GM08714 (cell line): ENCODE measurements around the gene KLC3.
"Not testable (repeated sequence)": the region's sequence is repeated elsewhere in the genome, so short reads cannot be mapped to it uniquely, and the experiment has no call there.

Experiments used
- H3K4me3 ChIP-seq: fragments of 200-500 bp; sonication (Bioruptor generic); 2 replicates; pipeline ENCODE4 v1.5.1; 2014; ENCODE audit warnings: mild to moderate bottlenecking, low read length, inconsistent platforms
- ZNF274 ChIP-seq: IDR thresholded peaks from 2 replicates; pipeline ENCODE4 v1.6.1; 2012; ENCODE audit warnings: mild to moderate bottlenecking, low read depth, low read length

KLC3 gene

DNA sequence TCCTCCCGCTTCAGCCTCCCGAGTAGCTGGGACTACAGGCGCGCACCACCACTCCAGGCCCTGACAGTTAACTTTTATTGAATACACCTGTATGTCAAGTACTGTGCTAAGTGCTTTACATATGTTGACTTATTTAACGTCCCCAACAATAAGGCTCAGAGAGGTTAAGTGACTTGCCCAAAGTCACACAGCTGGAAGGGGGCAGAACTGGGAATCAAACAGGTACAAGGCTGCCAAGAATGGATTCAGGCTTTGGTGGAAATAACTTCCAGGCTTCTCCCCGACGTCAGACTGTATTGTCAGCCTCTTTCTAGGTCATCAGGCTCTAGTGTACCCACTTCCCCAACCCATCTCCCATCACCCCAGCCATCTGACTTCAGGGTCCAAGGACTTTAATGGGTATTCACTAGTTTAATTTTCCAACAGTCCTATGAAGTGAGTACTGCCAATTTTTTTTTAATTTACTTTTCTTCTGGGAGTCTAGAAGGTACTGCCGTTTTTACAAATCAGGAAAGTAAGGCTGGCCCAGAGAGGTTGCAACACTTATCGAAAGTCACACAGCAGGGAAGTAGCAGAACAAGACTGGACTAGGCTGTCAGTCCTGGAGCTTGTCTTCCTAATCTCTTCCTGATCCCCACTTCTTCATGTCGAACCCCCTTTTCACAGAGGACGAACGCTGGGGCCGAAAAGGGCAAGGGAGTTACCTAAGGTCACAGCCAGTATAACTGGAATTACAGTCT lies 13.0 kb upstream of the KLC3 start:
- no peak overlapping the region for H3K4me3 ChIP-seq
- TF ChIP-seq ZNF274 = no peak

DNA sequence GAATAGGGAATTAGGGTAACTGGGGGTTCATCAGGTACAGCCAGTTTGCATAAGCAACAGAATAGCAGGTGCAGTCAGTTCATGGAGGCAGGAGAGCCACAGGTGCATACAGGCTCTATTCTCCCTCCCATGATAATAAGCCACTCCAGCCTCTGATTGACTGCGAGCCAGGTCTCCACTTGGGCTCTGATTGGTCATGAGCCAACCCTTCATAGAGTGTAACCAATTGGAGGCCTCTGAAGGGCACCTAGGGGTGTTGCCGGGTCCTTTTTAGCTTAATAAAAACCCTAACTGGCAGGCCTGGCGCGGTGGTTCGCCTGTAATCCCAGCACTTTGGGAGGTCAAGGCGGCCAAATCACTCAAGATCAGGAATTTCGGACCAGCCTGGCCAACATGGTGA lies 9.1 kb upstream of the KLC3 start:
- no peak overlapping the region for H3K4me3 ChIP-seq

DNA sequence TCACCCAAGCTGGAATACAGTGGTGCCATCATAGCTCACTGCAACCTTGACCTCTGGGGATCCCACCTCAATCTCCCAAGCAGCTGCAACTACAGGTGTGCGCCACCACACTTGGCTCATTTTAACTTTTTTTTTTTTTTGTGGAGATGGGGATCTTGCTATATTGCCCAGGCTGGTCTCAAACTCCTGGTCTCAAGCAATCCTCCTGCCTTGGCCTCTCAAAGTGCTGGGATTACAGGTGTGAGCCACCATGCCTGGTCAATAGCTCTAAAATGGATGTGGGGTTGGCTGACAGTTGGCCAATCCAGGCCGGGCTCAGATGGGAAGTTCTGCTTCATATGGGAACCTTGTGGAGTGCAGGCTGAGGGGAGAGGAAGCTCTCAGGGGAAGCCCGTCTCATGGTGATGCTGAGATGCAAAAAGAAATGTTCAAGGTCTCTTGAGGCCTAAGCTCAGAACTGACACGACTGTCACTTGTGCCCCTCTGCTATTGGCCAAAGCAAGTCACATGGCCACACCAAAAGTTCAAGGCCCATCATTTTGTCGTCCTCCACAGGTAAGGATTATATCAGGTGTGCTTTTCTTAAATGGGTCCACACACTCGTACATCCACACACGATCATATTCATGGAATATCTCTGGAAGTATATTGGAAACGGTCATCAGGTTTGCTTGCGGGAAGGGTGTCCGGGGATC lies 6.8 kb upstream of the KLC3 start:
- TF ChIP-seq ZNF274 = no peak
- H3K4me3 ChIP-seq = no peak overlapping the region

More for the DNA sequence above, 9.1 kb upstream of the KLC3 start:
- no peak for TF ChIP-seq ZNF274

DNA sequence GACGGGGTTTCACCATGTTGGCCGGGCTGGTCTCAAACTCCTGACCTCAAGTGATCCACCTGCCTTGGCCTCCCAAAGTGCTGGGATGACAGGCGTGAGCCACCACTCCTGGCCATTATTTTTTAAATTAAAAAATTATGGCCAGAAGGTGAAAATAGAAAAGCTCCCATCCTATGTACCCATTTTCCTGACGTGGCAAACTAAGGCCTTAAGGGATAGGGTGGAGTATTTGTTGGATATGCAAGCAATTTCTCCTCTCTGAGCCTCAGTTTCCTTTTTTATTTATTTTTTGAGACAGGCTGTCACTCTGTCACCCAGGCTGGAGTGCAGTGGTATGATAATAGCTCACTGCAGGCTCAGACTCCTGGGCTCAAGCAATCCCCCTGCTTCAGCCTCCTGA lies 5.7 kb upstream of the KLC3 start:
- not testable (repeated sequence) for H3K4me3 ChIP-seq

DNA sequence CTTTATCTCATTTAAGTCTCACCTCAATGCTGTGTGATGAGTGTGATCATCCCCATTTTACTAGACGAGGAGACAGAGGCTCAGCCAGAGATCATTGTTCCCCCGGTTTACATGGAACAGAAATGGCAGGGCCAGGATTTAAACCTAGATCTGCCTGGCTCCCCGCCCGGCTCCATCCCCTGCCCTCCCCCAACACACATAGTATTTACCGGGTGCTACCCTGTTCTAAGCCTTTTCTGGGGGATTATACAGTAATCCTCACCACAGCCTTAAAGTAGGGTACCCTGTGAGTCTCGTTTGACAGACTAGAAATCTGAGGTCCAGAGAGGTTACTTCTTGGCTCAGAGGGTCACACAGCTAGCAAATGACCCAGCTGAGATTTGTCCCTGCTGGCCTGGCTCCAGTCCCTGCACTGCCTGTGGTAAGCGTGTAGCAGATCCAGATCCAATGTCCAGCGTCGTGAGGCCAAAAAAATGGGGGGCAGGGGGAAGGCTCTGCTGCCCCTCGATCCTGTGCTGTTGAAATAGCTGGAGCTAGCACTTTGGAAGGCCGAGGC lies 3.8 kb upstream of the KLC3 start:
- no peak overlapping the region for H3K4me3 ChIP-seq
- TF ChIP-seq ZNF274 = no peak

DNA sequence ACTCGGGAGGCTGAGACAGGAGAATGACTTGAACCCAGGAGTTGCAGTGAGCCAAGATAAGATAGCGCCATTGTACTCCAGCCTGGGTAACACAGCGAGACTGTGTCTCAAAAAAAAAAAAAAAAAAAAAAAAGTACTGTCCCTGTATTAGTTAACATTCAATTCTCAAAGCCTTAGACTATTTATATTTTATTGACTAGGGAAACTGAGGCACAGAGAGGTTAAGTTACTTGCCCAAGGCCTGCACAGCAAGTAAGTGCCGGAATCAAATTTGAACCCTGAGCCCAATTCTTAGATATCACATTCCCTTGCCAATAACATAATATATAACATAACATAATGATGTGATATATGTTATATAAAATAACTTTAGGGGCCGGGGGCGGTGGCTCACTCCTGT lies 921 bp upstream of the KLC3 start:
- no peak overlapping the region for H3K4me3 ChIP-seq
- no peak for TF ChIP-seq ZNF274

DNA sequence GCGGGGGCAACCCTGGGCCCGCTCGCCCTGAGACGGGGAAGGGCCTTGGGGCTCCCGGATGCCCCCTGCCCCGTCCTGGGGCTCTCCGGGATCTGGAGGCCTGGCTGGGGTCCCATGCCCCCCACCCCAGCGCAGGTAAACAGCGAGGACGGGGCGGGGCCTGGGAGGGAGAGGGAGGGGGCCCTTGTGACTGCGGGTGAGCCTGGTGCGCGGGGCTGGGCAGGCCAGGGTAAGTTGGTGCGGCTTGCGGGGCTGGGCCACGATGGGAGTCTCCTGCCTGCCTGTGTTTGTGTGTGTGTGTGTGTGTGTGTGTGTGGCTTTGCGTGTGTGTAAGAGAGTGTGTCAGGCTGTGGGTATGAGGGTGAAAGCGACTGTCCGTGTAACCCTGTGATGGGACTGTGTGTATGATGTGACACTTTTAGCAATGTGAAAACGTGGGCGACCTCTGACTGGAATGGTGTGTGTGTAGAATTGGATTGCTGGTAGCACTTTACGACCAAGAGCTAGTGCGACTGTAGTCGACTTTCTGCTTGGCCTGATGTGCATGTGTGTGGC lies 426 bp downstream of the KLC3 start:
- no peak overlapping the region for H3K4me3 ChIP-seq
- no peak for TF ChIP-seq ZNF274

DNA sequence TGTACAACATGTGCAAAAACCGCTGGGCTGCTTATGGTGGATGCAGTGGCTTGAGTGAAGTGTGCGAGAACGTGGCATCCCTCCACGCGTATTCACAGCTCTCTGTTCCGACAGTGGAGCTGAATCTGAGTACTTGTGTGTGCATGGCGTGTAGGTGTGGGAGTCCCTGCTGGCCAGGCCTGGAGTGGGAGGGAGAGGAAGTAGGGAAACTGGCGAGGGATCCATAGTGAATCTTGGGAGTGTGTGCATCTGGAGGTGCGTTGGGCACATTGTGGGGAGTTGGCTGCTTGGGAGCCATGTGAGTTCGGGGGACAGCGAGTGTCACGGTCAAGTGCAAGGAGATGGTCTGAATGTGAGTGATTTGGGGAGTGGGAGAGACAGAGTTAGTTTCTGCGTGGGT lies 2.4 kb downstream of the KLC3 start:
- H3K4me3 ChIP-seq = no peak overlapping the region
- TF ChIP-seq ZNF274 = no peak

DNA sequence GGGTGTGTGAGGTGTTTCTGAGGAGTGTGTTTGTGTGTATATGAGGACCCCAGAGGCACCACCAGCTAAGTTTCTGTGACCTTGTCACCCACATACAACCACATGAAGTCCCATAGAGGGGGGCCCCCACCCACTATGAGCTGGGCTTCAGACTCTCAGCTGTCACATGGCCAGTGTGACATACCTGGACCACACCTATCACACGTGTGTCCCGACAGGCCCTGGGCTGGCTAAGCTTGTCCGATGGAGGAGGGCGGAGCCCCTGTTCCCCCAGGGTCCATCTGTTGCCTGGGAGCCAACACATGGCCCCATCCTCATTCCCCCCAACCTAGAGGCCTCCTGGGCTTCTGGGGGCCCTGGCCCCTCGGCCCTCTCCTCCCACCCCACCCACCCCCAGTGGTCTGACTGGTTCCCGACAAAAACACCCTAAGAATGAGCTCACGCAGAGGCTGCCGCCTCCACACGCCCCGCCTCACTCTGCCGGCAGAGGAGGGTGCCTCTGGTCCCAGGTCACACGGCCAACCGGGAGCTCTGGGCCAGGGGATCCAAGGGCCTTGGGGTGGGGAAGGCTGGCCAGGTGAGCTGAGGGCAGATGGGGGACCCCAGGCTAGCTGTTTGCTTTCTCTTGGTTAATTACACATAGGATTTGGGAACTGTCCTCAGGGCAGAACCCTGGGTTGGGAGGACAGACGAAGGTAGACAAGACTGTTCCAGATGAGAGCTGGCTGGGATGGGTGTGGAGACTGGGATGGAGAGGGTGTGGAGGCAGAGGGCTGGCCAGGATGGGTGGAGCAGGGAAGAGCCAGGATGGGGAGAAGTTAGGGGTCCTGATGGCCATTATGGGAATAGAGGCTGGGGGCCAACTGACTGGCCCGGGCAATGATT lies 4.3 kb downstream of the KLC3 start:
- TF ChIP-seq ZNF274 = no peak
- no peak overlapping the region for H3K4me3 ChIP-seq

DNA sequence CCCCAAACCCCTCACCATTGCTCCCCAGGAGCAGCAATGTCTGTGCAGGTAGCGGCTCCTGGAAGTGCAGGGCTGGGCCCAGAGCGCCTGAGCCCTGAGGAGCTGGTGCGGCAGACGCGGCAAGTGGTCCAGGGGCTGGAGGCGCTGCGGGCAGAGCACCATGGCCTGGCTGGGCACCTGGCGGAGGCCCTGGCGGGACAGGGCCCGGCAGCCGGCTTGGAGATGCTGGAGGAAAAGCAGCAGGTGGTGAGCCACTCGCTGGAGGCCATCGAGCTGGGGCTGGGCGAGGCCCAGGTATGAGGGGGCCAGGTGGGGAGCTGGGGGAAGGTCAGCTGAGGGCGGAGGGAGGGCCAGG lies 4.9 kb downstream of the KLC3 start:
- no peak overlapping the region for H3K4me3 ChIP-seq
- TF ChIP-seq ZNF274 = no peak

DNA sequence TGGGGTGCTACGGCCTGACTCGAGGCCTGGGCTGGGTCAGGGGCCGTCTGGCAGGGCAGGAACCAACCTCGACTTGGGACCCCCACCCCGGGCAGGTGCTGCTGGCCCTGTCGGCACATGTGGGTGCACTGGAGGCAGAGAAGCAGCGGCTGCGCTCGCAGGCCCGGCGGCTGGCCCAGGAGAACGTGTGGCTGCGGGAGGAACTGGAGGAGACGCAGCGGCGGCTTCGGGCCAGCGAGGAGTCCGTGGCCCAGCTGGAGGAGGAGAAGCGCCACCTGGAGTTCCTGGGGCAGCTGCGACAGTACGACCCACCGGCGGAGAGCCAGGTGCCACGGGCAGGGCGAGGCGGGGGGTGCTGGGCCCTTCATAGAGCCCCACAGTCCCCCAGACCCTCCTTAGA lies 5.9 kb downstream of the KLC3 start:
- TF ChIP-seq ZNF274 = no peak

DNA sequence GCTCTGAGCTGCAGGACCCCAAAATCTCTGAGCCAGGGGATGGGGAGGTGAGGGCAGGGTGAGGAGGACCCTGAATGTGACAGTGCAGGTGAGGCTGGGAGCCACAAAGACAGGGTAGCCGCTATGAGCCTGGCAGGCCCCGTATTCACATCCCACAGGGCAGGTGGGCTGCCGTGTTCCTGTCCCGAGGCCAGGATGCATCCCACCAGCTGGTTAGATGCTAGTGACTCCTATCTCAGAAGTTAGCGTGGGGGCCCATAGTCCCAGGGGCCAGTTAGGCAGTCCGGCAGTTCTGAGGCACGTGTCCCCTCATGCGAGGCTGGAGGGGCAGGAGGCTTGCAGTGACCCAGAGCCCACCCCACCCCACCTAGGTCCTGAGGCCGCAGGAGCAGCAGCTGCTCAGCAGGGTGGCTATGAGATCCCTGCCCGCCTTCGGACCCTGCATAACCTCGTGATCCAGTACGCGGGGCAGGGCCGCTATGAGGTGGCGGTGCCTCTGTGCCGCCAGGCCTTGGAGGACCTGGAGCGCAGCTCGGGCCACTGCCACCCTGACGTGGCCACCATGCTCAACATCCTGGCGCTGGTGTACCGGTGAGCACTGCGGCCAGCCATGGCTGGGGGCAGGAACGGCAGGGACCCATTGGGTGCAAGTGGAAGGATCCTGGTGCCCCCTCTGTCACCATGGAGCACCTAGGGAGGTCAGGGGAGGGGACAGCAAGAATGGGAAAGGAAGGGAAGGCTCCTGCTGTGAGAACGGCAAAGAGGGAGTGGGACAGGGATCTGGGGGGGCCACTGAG lies 7.2 kb downstream of the KLC3 start:
- no peak overlapping the region for H3K4me3 ChIP-seq
- no peak for TF ChIP-seq ZNF274

More for the DNA sequence above, 5.9 kb downstream of the KLC3 start:
- no peak overlapping the region for H3K4me3 ChIP-seq

DNA sequence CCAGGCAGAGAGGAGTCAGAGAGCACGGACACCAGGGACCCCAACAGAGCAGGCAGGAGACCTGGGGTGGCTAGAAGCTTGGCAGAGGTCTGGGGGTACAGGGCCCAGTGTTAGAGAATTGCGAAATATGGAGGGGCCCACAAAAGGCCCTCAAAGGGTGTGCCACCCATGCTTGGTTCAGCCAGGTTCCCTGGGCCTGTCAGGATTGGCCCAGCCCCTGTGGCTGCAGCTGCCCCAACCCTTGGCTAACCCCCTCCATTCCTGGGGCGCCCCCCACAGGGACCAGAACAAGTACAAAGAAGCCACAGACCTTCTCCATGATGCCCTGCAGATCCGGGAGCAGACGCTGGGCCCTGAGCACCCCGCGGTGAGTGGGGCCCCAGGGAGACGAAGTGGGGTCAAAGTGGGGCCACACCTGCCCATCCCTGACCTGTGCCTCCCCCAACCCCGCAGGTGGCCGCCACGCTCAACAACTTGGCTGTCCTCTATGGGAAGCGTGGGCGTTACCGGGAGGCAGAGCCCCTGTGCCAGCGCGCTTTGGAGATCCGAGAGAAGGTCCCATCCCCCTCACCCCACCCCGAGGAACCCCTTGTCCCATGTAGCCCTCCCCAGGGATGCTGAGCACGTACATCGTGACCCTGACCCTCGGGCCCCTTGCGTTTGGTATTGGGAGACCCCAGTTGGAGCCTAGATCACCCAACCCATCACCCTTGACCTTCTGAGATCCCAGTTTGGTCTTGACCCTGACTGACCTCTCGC lies 8.0 kb downstream of the KLC3 start:
- no peak overlapping the region for H3K4me3 ChIP-seq
- TF ChIP-seq ZNF274 = no peak
